Measurements from ENCODE around the gene ZAR1.

DNA sequence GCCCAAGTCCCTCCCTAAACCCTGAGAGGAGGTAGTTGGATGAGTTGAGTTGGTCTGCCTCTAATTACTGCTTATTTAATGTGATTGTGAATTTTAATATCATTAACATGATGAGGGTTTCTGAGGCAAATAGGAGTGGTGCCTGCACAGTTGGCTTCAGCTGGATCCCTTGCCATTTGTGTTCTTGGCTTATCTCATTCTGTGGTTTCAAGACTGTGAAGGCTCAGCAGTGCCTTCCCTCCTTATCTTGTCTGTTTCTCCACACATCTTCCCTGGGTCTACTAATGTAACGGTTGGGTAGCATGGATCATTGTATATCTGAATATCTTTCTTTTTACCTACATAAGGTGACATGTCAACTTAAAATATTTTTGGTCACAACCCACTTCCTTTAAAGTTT, 8.5 kb upstream of the ZAR1 start:
- TF ChIP-seq ZNF668 (CRISPR knock-in tag; IDR thresholded peaks at IDR 0.05) (no peak), KDM4B (IDR thresholded peaks at IDR 0.05; ENCODE audit: borderline replicate concordance in 2 of 2, low read depth in 1 of 2) (no peak), MITF (IDR thresholded peaks at IDR 0.05) (no peak)

Measured in K562 (cell line).